Mucosa of rectum (tissue), 2 donors: ENCODE data around the gene SLC38A1.
A peak's percentile ranks its signal among the peaks of the same experiment; 100 is the strongest.

Experiments used
- H3K27ac ChIP-seq, 2 donors: one replicate each; pipeline ENCODE4 v1.7.0; 2013; ENCODE audit warnings: inconsistent platforms in 2 of 2, low read depth in 2 of 2, low read length in 2 of 2
- H3K27me3 ChIP-seq, 2 donors: one replicate each; pipeline ENCODE4 v1.7.0; 2013; ENCODE audit warnings: low read length in 2 of 2; ENCODE audit not compliant: control insufficient read depth in 2 of 2, insufficient read depth in 2 of 2
- H3K36me3 ChIP-seq, 2 donors: one replicate each; pipeline ENCODE4 v1.7.0; 2013; ENCODE audit warnings: low read length in 2 of 2; ENCODE audit not compliant: control insufficient read depth in 2 of 2, insufficient read depth in 2 of 2
- H3K4me1 ChIP-seq, 2 donors: one replicate each; pipeline ENCODE4 v1.7.0; 2013; ENCODE audit warnings: low read length in 2 of 2, mild to moderate bottlenecking in 1 of 2; ENCODE audit not compliant: control insufficient read depth in 2 of 2, insufficient read depth in 2 of 2
- H3K4me3 ChIP-seq, 2 donors: one replicate each; pipeline ENCODE4 v1.7.0; 2013; ENCODE audit warnings: low read length in 2 of 2
- H3K9ac ChIP-seq, 2 donors: one replicate each; pipeline ENCODE4 v1.7.0; 2013; ENCODE audit warnings: low read length in 2 of 2, low read depth in 1 of 2, mild to moderate bottlenecking in 1 of 2
- H3K9me3 ChIP-seq, 2 donors: one replicate each; pipeline ENCODE4 v1.7.0; 2013; ENCODE audit warnings: low read length in 2 of 2; ENCODE audit not compliant: control insufficient read depth in 2 of 2
- donor health status: healthy.
- donor health status: Normal muscosa, but diverticular disease.

SLC38A1 gene

DNA sequence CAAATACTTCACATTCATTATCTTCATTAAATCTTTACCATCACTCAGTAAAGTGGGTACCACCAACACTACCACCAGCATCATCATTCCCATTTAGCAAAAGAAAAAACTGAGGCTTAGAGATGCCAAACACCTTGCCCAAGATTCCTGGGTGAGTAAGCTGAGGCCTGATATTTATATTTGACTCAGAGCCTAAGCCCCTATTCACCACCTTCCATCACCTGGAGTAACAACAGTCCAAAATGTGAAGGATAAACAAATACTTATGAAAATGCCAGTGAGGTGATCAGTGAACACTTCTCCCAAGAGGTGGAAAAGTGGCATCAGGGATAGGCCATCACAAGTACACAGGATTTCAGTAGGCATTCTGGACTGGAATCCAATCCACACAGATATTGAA is 3.7 kb downstream of the SLC38A1 start:
- no peaks in the 10 kb centered on the region for H3K9me3 ChIP-seq
- peaks cover 0 to 4% of the 10 kb centered on the region in 2 donors for H3K27me3 ChIP-seq
- H3K4me1 ChIP-seq = peaks cover 16 to 23% of the 10 kb centered on the region in 2 donors
- H3K36me3 ChIP-seq = no peaks in the 10 kb centered on the region
- H3K4me3 ChIP-seq = peak overlapping the region in 1 of 2 donors; percentile 81
- no peak overlapping the region for H3K27ac ChIP-seq
- no peak overlapping the region for H3K9ac ChIP-seq

DNA sequence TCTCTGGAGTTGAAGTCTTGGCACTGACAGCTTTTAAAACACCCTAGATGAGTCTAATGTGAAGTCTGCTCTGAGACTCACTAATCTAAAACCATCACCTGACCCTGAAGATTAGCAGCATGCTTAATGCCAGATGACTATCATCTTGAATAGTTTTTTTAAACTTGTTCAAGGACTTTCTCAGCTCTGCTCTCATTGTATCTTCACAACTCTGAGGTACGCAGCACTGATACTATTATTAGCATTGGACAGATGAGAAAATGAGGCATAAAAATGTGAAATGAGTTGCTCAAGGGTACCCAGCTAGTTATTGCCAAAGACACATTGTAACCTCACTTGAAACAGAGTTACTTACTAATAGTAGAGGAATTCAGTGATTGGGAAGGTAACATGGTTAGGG is 4.8 kb downstream of the SLC38A1 start:
- no peak overlapping the region for H3K4me3 ChIP-seq
- H3K9me3 ChIP-seq = no peaks in the 10 kb centered on the region
- H3K27me3 ChIP-seq = peaks cover 0 to 4% of the 10 kb centered on the region in 2 donors
- no peak overlapping the region for H3K9ac ChIP-seq
- peaks cover 20 to 24% of the 10 kb centered on the region in 2 donors for H3K4me1 ChIP-seq
- no peak overlapping the region for H3K27ac ChIP-seq
- no peaks in the 10 kb centered on the region for H3K36me3 ChIP-seq

DNA sequence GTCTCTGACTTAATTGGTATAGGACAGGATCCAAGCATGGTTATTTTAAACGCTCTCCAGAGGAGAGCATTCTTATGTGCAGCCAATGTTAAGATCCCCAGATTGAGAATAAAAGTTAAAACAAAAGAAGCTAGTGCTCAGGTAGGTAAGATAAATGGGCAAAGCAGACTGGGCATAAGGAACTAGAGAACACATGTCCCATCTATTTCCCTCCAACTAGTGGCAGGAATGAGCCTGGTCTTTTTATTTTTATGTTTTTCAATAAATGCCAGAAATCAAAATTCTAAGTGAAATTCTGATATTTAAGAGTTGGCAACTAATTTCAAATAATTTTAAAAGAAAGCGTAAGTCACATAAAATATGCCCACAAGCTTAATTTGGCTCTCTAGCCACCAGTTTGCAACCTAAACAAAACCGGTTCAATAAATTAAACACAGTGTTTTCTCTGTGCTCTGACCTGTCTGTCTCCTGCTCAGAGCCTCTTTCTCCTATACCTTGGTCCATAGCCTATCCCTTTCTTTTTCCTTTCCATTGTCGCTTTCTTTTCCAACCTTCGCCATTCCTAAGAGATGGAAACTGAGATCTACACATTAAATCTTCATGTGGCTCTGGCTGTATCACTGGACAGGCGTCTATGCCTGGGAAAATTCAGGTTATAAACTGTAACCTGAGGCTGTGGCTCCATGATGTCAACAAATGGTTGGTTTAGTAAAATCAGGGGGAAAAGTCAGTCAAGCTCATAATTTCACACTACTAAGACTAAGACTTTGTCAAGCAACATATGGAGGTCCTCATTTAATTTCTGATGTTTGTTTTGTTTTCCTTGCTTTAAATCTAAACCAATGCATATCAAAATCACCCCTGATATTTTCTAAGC is 5.5 kb downstream of the SLC38A1 start:
- Histone ChIP-seq H3K27me3 (peaks cover 0 to 4% of the 10 kb centered on the region in 2 donors), H3K4me1 (peaks cover 20 to 24% of the 10 kb centered on the region in 2 donors), H3K36me3 (no peaks in the 10 kb centered on the region), H3K9ac (no peak overlapping the region), H3K27ac (no peak overlapping the region), H3K4me3 (no peak overlapping the region), H3K9me3 (no peaks in the 10 kb centered on the region)

DNA sequence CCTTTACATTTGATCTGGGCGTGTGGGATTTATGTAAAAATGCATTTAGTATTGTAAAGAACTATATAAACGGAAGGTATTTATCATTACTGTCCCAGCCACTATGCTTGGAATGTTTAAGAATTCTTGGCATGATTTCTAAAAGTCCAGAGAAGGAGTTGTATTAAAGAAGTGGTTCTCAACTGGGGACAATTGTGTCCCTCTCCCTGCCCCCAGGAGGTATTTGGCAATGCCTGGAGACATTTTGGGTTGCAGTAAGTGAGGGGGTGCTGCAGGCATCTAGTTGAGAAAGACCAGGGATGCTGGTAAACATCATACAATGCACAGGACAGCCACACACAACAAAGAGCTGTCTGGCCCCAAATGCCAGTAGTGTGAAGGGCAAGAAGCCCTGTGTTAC is 7.2 kb downstream of the SLC38A1 start:
- Histone ChIP-seq H3K36me3 (no peaks in the 10 kb centered on the region), H3K9me3 (no peaks in the 10 kb centered on the region), H3K9ac (no peak overlapping the region), H3K27ac (no peak overlapping the region), H3K4me1 (peaks cover 18 to 21% of the 10 kb centered on the region in 2 donors), H3K27me3 (no peaks in the 10 kb centered on the region), H3K4me3 (no peak overlapping the region)

DNA sequence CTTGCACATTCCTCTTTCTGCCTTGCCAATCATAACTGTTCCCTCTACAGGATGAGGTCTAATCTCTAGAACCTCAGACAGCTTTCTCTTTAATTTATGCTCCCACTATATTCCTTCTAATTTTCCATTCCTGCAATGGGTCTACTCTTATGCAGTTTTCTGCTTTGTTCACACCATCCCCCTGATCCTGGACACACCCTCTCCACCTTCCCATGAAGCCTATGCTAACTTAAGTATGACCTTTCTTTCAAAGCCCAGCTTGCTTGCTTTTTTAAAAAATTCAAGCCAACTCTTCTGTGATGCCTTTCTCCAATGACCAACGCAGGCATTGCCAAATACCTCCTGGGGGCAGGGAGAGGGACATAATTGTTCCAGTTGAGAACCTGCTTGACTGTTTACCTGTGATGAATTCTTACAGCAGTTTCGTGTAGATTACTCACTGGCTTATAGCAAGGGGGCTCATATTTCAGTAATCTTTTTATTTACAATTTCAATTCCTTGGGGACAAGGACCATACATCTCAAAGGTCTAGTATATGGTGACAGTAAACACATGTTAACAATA is 7.8 kb downstream of the SLC38A1 start:
- peaks cover 13 to 16% of the 10 kb centered on the region in 2 donors for H3K4me1 ChIP-seq
- H3K36me3 ChIP-seq = no peaks in the 10 kb centered on the region
- H3K9ac ChIP-seq = no peak overlapping the region
- H3K27me3 ChIP-seq = no peaks in the 10 kb centered on the region
- H3K27ac ChIP-seq = no peak overlapping the region
- no peak overlapping the region for H3K4me3 ChIP-seq
- no peaks in the 10 kb centered on the region for H3K9me3 ChIP-seq

DNA sequence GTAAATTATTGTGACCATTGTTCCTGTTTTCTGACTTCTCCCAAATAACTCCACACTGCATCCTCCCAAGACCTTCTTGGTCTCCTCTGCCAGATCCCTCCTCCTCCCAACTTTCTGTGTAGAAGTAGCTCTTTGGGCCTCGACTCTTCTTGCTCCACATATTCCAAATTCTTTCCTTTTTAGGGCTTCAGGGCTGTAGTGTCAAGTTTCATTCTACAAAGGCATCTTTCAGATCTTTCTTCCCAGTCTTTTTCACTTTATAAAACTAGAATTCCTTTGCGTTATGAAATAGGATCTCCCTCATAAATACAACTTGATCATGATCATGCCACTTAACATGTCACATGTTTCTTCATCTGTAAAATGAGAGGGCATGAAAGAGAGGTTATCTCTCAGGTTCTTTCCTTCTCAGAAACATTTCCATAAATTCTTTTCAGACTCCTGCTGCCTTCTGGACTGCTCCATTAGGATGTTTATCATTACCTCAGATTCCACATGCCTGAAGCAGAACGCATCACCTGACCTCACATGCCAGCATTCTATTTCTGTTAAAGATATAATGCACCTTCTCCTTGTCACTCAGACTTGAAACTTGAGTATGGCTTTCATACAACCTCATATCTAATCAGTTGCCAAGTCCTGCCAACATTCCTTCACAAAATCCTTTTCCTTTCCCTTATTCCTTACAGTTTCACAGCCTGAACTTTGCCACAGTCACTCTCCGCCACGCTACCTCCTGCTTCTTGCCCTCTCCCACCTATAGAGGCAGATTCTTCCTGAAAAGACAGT is 8.5 kb downstream of the SLC38A1 start:
- H3K4me1 ChIP-seq = peaks cover 10 to 12% of the 10 kb centered on the region in 2 donors
- no peak overlapping the region for H3K27ac ChIP-seq
- no peak overlapping the region for H3K9ac ChIP-seq
- no peaks in the 10 kb centered on the region for H3K9me3 ChIP-seq
- H3K4me3 ChIP-seq = no peak overlapping the region
- H3K27me3 ChIP-seq = no peaks in the 10 kb centered on the region
- H3K36me3 ChIP-seq = no peaks in the 10 kb centered on the region

DNA sequence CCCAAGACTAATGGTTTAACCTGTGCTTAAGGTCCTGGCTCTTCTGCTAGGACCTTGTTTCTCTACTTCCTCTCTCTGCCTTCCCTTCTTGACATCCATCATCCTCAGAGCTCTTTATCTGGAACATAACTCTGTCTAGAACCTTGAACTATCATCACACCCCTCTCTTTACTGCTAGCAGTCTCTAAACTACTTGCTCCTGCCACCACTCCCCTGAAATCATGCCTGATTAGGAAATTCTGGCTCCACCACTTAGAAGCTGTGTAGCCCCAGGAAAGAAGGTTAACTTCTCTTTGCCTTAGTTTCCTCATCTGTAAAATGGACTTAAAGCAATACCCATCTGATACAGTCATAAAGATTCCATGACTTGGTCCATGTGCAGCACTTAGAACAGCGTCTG is 9.1 kb downstream of the SLC38A1 start:
- H3K4me1 ChIP-seq = peaks cover 10 to 13% of the 10 kb centered on the region in 2 donors
- H3K36me3 ChIP-seq = no peaks in the 10 kb centered on the region
- H3K27me3 ChIP-seq = no peaks in the 10 kb centered on the region
- no peak overlapping the region for H3K9ac ChIP-seq
- H3K9me3 ChIP-seq = no peaks in the 10 kb centered on the region
- H3K27ac ChIP-seq = no peak overlapping the region
- H3K4me3 ChIP-seq = no peak overlapping the region

DNA sequence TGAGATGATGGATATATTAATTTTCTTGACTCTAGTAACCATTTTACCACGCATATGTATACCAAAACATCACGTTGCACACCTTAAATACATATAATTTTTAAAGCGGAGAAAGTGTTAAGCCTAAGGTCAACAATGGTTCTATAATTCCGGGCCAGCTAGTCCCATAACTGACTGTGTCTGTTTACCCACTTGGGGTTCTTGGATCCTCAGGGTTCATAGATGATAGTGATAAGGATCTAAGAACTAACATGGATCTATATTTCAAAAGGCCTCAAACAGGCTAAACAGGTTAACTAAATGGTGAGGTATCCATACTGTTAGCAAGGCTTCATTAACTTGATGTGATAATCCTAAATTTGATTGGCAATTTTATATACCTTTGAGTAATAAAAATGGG is 9.8 kb downstream of the SLC38A1 start:
- Histone ChIP-seq H3K4me1 (peaks cover 10 to 13% of the 10 kb centered on the region in 2 donors), H3K27me3 (no peaks in the 10 kb centered on the region), H3K4me3 (no peak overlapping the region), H3K9me3 (no peaks in the 10 kb centered on the region), H3K9ac (no peak overlapping the region), H3K36me3 (peaks cover 0 to 1% of the 10 kb centered on the region in 2 donors), H3K27ac (no peak overlapping the region)

DNA sequence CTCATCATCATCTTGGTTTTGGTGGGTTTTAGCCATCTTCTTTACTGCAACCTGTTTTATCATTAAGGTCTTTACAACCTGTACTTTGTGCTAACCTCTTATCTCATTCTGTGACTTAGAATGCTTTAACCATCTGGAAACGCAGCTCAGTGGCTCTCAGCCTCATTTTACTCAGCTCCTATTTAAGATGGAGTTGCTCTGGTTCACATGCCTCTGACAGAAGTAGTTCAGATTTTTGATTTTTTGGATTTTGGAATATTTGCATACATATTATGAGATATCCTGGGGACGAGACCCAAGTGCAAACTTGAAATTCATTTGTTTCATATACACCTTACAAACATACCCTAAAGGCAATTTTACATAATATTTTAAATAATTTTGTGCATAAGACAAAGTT is 10.7 kb downstream of the SLC38A1 start:
- H3K4me3 ChIP-seq = no peak overlapping the region
- H3K9ac ChIP-seq = no peak overlapping the region
- H3K27ac ChIP-seq = no peak overlapping the region
- no peaks in the 10 kb centered on the region for H3K9me3 ChIP-seq
- peaks cover 0 to 9% of the 10 kb centered on the region in 2 donors for H3K36me3 ChIP-seq
- peaks cover 10 to 13% of the 10 kb centered on the region in 2 donors for H3K4me1 ChIP-seq
- no peaks in the 10 kb centered on the region for H3K27me3 ChIP-seq

DNA sequence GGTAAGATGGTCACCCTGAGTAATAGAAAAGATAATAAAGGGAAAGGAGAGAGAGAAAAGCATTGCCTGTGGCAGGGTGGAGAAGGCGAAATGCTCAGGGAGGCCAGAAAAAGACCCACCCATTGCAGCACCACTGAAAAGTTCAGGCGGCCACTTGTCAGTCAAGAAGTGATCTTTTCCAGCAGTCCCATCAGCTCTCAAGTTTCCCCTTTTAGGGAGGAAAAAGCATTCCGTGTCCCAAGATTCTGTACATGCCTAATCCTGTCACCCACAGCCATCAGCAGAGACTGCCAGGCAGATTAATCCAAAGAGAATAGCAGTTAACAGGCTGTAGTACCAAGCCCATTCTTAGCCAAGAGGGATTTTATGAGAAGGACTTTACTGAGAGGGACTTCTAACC is 11.9 kb downstream of the SLC38A1 start:
- H3K9ac ChIP-seq = no peak overlapping the region
- no peaks in the 10 kb centered on the region for H3K27me3 ChIP-seq
- peaks cover 10 to 13% of the 10 kb centered on the region in 2 donors for H3K4me1 ChIP-seq
- H3K27ac ChIP-seq = no peak overlapping the region
- H3K9me3 ChIP-seq = no peaks in the 10 kb centered on the region
- no peak overlapping the region for H3K4me3 ChIP-seq
- H3K36me3 ChIP-seq = peaks cover 0 to 9% of the 10 kb centered on the region in 2 donors
